ENCODE results near the gene ELF1.

Gene ELF1

GRCh38 chr13:41019011-41019487 lies at the start of gene ELF1:
ELF1 (minus strand) TSS chr13:41019316; CDS start chr13:40982054, 37,262 bp downstream.
- H3K27ac ChIP-seq: peak within 1 kb of the TSS; percentile 65
- H3K79me2 ChIP-seq: peaks cover 4% of the 10 kb centered on the region
- no peaks in the 10 kb centered on the region for H3K27me3 ChIP-seq (ENCODE audit: control insufficient read depth, insufficient read depth, low read length)
- H3K36me3 ChIP-seq (ENCODE audit: control insufficient read depth, insufficient read depth, low read length): no peaks in the 10 kb centered on the region
- peak within 1 kb of the TSS; percentile 11 for H3K4me3 ChIP-seq (ENCODE audit: low read depth, low read length)
- peaks cover 3% of the 10 kb centered on the region for H3K4me1 ChIP-seq
- no peak for TF ChIP-seq CTCF (IDR thresholded peaks at IDR 0.05)
- peak within 1 kb of the TSS; percentile 30 for H3K4me2 ChIP-seq (ENCODE audit: low read length)
- H2AFZ ChIP-seq: peak within 1 kb of the TSS; percentile 22
- H3K9ac ChIP-seq: no peak within 1 kb of the TSS
- H3K9me3 ChIP-seq (ENCODE audit: control insufficient read depth, low read length): no peaks in the 10 kb centered on the region

GRCh38 chr13:41065078-41065477 lies 46.0 kb upstream of the ELF1 start:
- Histone ChIP-seq H3K4me1 (no peaks in the 10 kb centered on the region), H3K27ac (no peak overlapping the region), H2AFZ (no peak overlapping the region), H3K4me2 (ENCODE audit: low read length) (no peak overlapping the region), H3K4me3 (ENCODE audit: low read depth, low read length) (no peak overlapping the region), H3K27me3 (ENCODE audit: control insufficient read depth, insufficient read depth, low read length) (no peaks in the 10 kb centered on the region), H3K36me3 (ENCODE audit: control insufficient read depth, insufficient read depth, low read length) (no peaks in the 10 kb centered on the region), H3K9ac (no peak overlapping the region), H3K79me2 (no peaks in the 10 kb centered on the region), H3K9me3 (ENCODE audit: control insufficient read depth, low read length) (no peaks in the 10 kb centered on the region)
- no peak for TF ChIP-seq CTCF (IDR thresholded peaks at IDR 0.05)

GRCh38 chr13:41064493-41064892 lies 45.4 kb upstream of the ELF1 start:
- no peak overlapping the region for H3K4me3 ChIP-seq (ENCODE audit: low read depth, low read length)

GRCh38 chr13:41061914-41062837 lies 43.1 kb upstream of the ELF1 start:
- TF ChIP-seq CTCF (IDR thresholded peaks at IDR 0.05): no peak
- no peaks in the 10 kb centered on the region for H3K4me1 ChIP-seq
- H3K4me3 ChIP-seq (ENCODE audit: low read depth, low read length): peak overlapping the region; percentile 95
- H2AFZ ChIP-seq: peak overlapping the region; percentile 93
- no peaks in the 10 kb centered on the region for H3K27me3 ChIP-seq (ENCODE audit: control insufficient read depth, insufficient read depth, low read length)
- H3K36me3 ChIP-seq (ENCODE audit: control insufficient read depth, insufficient read depth, low read length): no peaks in the 10 kb centered on the region
- peak overlapping the region; percentile 89 for H3K4me2 ChIP-seq (ENCODE audit: low read length)
- peaks cover 11% of the 10 kb centered on the region for H3K79me2 ChIP-seq
- peak overlapping the region; percentile 33 for H3K9ac ChIP-seq
- peak overlapping the region; percentile 98 for H3K27ac ChIP-seq
- no peaks in the 10 kb centered on the region for H3K9me3 ChIP-seq (ENCODE audit: control insufficient read depth, low read length)

More at GRCh38 chr13:41064493-41064892, 45.4 kb upstream of the ELF1 start:
- Histone ChIP-seq H3K4me2 (ENCODE audit: low read length) (no peak overlapping the region), H3K4me1 (no peaks in the 10 kb centered on the region), H3K79me2 (no peaks in the 10 kb centered on the region), H3K27me3 (ENCODE audit: control insufficient read depth, insufficient read depth, low read length) (no peaks in the 10 kb centered on the region), H3K36me3 (ENCODE audit: control insufficient read depth, insufficient read depth, low read length) (no peaks in the 10 kb centered on the region), H3K9me3 (ENCODE audit: control insufficient read depth, low read length) (no peaks in the 10 kb centered on the region), H2AFZ (no peak overlapping the region), H3K27ac (no peak overlapping the region), H3K9ac (no peak overlapping the region)
- TF ChIP-seq CTCF (IDR thresholded peaks at IDR 0.05): no peak

Measured in parathyroid adenoma (tissue), 2 donors.